Endothelial cell of umbilical vein (primary cell): ENCODE data around the gene TLE3. TPM values are rescaled to one million over a fixed set of nuclear protein-coding genes. Genes with fewer than 3 reads are reported as not detected.

Source experiments
- BruUV-seq: library from RNA; stranded (reverse); fragments of 400-500 nt; replicated peaks from 2 replicates; lab custom pipeline; 2021; lab: Mats Ljungman, UMichigan
- CTCF ChIA-PET: fragments of 300-600, 350-600 bp; sonication (Branson Sonifier 250); formaldehyde crosslinking; loops from one replicate; lab custom pipeline; 2021; ENCODE audit warnings: antibody characterized with exemption, inconsistent platforms; lab: Charles Lee
- POLR2A ChIA-PET: fragments of 300-600, 350-600 bp; sonication (Branson Sonifier 250); formaldehyde crosslinking; loops from one replicate; lab custom pipeline; 2021; ENCODE audit warnings: antibody characterized with exemption, inconsistent platforms; lab: Charles Lee
- DNase-seq: peaks from one replicate; pipeline ENCODE4 v3.0.0-alpha.2; 2011; ENCODE audit warnings: low read depth, low spot score
- FAIRE-seq: peaks from 2 replicates; lab custom pipeline; 2011; peaks lifted over from hg19 to GRCh38; lab: Jason Lieb, UNC
- H2AFZ ChIP-seq: 2 replicates; pipeline ENCODE4 v1.6.0; 2012; ENCODE audit warnings: low read depth, low read length, control low read depth, inconsistent platforms
- H3K27ac ChIP-seq: 2 replicates; pipeline ENCODE4 v1.5.1; 2011; ENCODE audit warnings: low read depth, mild to moderate bottlenecking, control low read depth, low read length, moderate library complexity; ENCODE audit not compliant: insufficient read depth
- H3K27me3 ChIP-seq, 2 experiments: 2 replicates each; pipeline versions ENCODE4 v1.6.0 to v1.6.1; 2011; ENCODE audit warnings: low read length in 2 of 2, mixed read lengths in 1 of 2; ENCODE audit not compliant: control insufficient read depth in 2 of 2, insufficient read depth in 2 of 2
- H3K36me3 ChIP-seq, 2 experiments: 2 replicates in 1 of 2; 3 replicates in 1 of 2; pipeline ENCODE4 v1.5.1; 2011; ENCODE audit warnings: low read length in 2 of 2, mild to moderate bottlenecking in 1 of 2, moderate library complexity in 1 of 2; ENCODE audit not compliant: control insufficient read depth in 2 of 2, insufficient read depth in 2 of 2; ENCODE audit errors: extremely low read depth in 1 of 2
- H3K4me1 ChIP-seq: 3 replicates; pipeline ENCODE4 v1.5.1; 2011; ENCODE audit warnings: mild to moderate bottlenecking, low read length; ENCODE audit not compliant: control insufficient read depth, insufficient read depth; ENCODE audit errors: extremely low read depth
- H3K4me2 ChIP-seq: 2 replicates; pipeline ENCODE4 v1.6.1; 2011; ENCODE audit warnings: low read length, control low read depth, mixed read lengths; ENCODE audit not compliant: insufficient read depth
- H3K4me3 ChIP-seq, 3 experiments: fragments of 200-600 bp in 1 of 3; sonication (generic), shearing (Covaris generic) in 1 of 3; replicated peaks in 1 of 3; 2 replicates each; pipeline ENCODE4 v1.5.1; 2011 to 2016; ENCODE audit warnings: control low read depth in 3 of 3, low read length in 3 of 3, mild to moderate bottlenecking in 2 of 3, inconsistent platforms in 1 of 3, low read depth in 1 of 3, moderate library complexity in 1 of 3; ENCODE audit not compliant: insufficient read depth in 1 of 3
- H3K79me2 ChIP-seq: 2 replicates; pipeline ENCODE4 v1.6.0; 2012; ENCODE audit warnings: low read length, inconsistent platforms; ENCODE audit not compliant: control insufficient read depth, insufficient read depth
- H3K9ac ChIP-seq: replicated peaks from 2 replicates; pipeline ENCODE3; 2011; ENCODE audit warnings: low read length, control low read depth; ENCODE audit not compliant: insufficient read depth; ENCODE audit errors: extremely low read depth
- H3K9me1 ChIP-seq: replicated peaks from 3 replicates; pipeline ENCODE4 v1.6.0; 2011; ENCODE audit warnings: mild to moderate bottlenecking, low read length; ENCODE audit not compliant: control insufficient read depth, insufficient read depth; ENCODE audit errors: extremely low read depth
- H3K9me3 ChIP-seq: replicated peaks from 2 replicates; pipeline ENCODE4 v1.5.1; 2012; ENCODE audit warnings: low read length, inconsistent platforms; ENCODE audit not compliant: control insufficient read depth, insufficient read depth
- H4K20me1 ChIP-seq: replicated peaks from 2 replicates; pipeline ENCODE3; 2011; ENCODE audit warnings: mild to moderate bottlenecking, low read length; ENCODE audit not compliant: control insufficient read depth, insufficient read depth; ENCODE audit errors: extremely low read depth
- CTCF ChIP-seq, 2 donors: IDR thresholded peaks; 1 replicate in 1 of 2; 2 replicates in 1 of 2; pipeline ENCODE4 v1.5.1; 2011; ENCODE audit warnings: low read length in 2 of 2, mild to moderate bottlenecking in 2 of 2, moderate library complexity in 2 of 2, control low read depth in 1 of 2, inconsistent platforms in 1 of 2, low read depth in 1 of 2; ENCODE audit not compliant: insufficient read depth in 1 of 2; ENCODE audit errors: extremely low read depth in 1 of 2
- EZH2 ChIP-seq: IDR thresholded peaks from 2 replicates; pipeline ENCODE4 v1.6.1; 2012; ENCODE audit warnings: borderline replicate concordance, low read depth, mild to moderate bottlenecking, moderate library complexity, low read length, inconsistent platforms; ENCODE audit not compliant: severe bottlenecking
- FOS ChIP-seq: IDR thresholded peaks from 2 replicates; pipeline ENCODE4 v1.6.1; 2011; ENCODE audit warnings: mild to moderate bottlenecking, low read length, moderate library complexity, borderline replicate concordance; ENCODE audit not compliant: insufficient read depth
- GATA2 ChIP-seq: IDR thresholded peaks from 2 replicates; pipeline ENCODE4 v1.7.0; 2011; ENCODE audit warnings: low read depth, mild to moderate bottlenecking, moderate library complexity, mixed read lengths, low read length; ENCODE audit not compliant: insufficient read length, insufficient read depth
- JUN ChIP-seq: IDR thresholded peaks from 2 replicates; pipeline ENCODE4 v1.6.1; 2011; ENCODE audit warnings: borderline replicate concordance, low read depth; ENCODE audit not compliant: insufficient read length, insufficient read depth
- MYC ChIP-seq: IDR thresholded peaks from one replicate; pipeline ENCODE4 v1.6.1; 2011; ENCODE audit warnings: mild to moderate bottlenecking, low read depth, low read length
- POLR2A ChIP-seq: IDR thresholded peaks from 2 replicates; pipeline ENCODE4 v1.6.1; 2012; ENCODE audit warnings: low read depth, mild to moderate bottlenecking, control low read depth, low read length
- POLR2AphosphoS5 ChIP-seq: IDR thresholded peaks from 2 replicates; pipeline ENCODE4 v1.6.1; 2012; ENCODE audit warnings: low read depth, mild to moderate bottlenecking, control low read depth, low read length, moderate library complexity; ENCODE audit not compliant: insufficient read depth
- dilution Hi-C: fragments of 300-500 bp; cut with MboI; formaldehyde crosslinking; loops from one replicate; pipeline ENCODE4 v1.15.0; 2019; ENCODE audit warnings: low sequenced_read_pairs; ENCODE audit not compliant: extremely low pct_ligation_motif_present
- intact Hi-C: fragments of 100-400 bp; cut with micrococcal nuclease; formaldehyde crosslinking; loops from one replicate; pipeline ENCODE4 v1.10.0; 2022
- polyA plus RNA-seq, 4 experiments: library from polyadenylated mRNA; depleted of rRNA in 3 of 4; stranded (reverse) in 3 of 4; unstranded in 1 of 4; fragments of >200 nt; gene quantifications; 2 replicates each; pipeline versions ENCODE4 v1.2.1 to v1.2.3, GENCODE V29; 2011 to 2012; ENCODE audit warnings: missing spikeins in 1 of 4
- total RNA-seq: library from RNA; stranded (reverse); gene quantifications from 2 replicates; pipeline ENCODE4 v1.2.3, GENCODE V29; 2021
- TF ChIP-seq, protein P1 (sequence below): IDR thresholded peaks from 2 replicates; pipeline ENCODE4 v1.6.1; 2011; ENCODE audit not compliant: insufficient read depth, insufficient read length

TLE3 gene
- total and polyA plus RNA-seq, 2 donors (not counting 3 experiments of a cell fraction or from before 2014, with no cell fraction given) = 40.5 to 56.9 TPM

- Histone ChIP-seq H3K4me2 (no peak overlapping the region), H3K9me3 (no peaks in the 10 kb centered on the region), H3K9me1 (no peaks in the 10 kb centered on the region), H3K4me3 (no peak overlapping the region), H2AFZ (no peak overlapping the region), H3K27ac (no peak overlapping the region), H3K4me1 (peaks cover 6% of the 10 kb centered on the region), H3K79me2 (peaks cover 6% of the 10 kb centered on the region), H3K9ac (no peak overlapping the region), H3K27me3 (no peaks in the 10 kb centered on the region), H4K20me1 (no peaks in the 10 kb centered on the region), H3K36me3 (peaks cover 9 to 59% of the 10 kb centered on the region in 2 experiments)
- TF ChIP-seq POLR2A (no peak), GATA2 (no peak), MYC (no peak), JUN (no peak), EZH2 (no peak), POLR2AphosphoS5 (no peak), FOS (no peak), CTCF (IDR thresholded peaks at IDR 0.05; ENCODE audit: extremely low read depth in 1 of 2, insufficient read depth in 1 of 2, low read depth in 1 of 2, low read length in 2 of 2) (no peak)
- TF ChIP-seq, protein P1, sequence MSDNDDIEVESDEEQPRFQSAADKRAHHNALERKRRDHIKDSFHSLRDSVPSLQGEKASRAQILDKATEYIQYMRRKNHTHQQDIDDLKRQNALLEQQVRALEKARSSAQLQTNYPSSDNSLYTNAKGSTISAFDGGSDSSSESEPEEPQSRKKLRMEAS = no peak
- BruUV-seq = no TSS peak
- POLR2A ChIA-PET = no interaction called here
- no peak for FAIRE-seq
- DNase-seq = no peak
- dilution Hi-C loops = no loop called here
- intact Hi-C loops = no loop called here
- CTCF ChIA-PET = no interaction called here
These were observed 33.3 kb downstream of the TLE3 start for GRCh38 chr15:70064441-70064840.
